ENCODE measurements around the gene ZNRF1.
A peak's percentile ranks its signal among the peaks of the same experiment; 100 is the strongest.

ZNRF1 gene

DNA sequence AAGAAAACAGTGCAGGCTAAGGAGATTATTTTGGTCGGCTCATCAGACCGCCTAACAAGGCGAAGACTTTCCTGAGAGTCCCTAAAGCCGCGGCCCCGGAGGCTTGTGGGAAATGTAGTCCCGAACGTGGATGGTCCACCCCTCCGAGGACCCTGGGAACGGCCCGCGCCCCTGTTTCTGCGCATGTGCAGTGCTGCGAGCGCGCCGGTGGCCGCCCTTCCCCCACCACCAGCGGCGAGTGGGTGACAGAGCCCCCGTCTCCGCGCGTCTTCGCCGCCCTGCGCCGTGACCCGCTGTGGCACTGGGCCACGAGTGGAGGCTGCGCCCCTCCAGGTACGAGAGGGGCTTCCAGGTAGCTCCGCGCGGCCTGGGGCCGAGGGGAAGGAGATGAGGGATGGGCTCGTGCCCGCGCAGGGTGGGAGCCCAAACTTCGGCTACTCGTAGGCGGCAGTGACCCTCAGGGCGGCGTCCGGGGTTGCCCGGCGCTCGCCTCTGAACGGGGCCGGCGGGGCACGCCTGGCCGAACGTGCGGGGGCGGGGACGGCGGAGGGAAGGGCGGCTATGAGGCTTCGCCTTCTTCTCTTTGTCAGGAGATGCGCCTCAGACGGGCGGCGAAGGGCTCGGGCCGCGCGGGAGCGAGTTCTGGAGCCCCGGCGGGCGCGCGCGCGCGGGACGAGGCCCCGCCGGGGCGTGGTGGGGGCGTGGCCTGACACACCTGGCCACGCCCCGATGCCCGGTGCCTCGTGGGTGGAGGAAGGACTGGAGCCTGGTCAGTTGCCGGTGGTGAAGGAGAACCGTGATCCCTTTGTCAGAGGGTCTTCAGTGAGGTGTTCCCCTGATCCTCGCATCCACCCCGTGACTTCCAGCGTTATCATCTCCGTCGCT, 149.7 kb downstream of the ZNRF1 start, which contains the start of gene ZFP1:
TSS of gene ZFP1 (plus strand) at position 214 of the 885 bp plus-strand sequence. CDS start 4,428 bp downstream, outside the sequence.
- DNase-seq (ENCODE audit: low read depth in 3 of 3): peak; percentile 89 to 95 (median 94)

DNA sequence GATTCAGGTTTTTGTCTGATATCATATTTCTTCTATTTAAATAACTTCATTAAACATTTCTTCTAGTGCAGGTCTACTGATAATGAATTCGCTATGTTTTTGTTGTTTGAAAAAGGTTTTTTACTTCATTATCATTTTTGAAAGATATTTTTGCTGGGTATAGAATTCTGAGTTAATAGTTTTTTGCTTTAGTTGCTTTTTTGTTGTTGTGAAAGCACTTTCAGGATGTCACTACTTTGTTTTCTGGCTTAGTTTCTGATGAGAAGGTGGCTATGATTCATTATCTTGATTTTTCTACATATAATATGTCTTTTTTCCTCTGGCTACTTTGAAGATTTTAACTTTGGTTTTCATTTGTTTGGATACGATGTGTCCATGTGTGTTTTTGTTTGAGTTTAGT, 153.0 kb downstream of the ZNRF1 start:
- no peak for DNase-seq (ENCODE audit: low read depth in 3 of 3)

DNA sequence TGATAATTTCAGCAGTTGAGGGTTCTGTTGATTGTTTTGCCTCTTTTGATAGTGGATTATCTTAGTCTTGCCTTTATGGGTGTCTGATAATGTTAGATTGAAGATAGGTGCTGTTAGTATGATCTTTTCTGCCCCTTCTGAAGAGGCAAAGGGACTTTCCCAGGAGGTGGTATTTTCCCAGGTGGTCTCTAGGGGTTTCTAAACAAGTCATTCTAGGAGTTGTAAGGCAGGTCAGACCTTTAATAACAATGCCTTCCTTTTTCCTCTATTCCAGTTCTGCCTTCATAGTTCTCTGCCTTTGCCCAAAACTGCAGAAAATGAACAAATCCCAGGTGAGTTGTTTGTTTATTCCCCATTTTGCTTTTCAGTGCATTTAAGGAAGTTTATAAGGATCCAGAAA, 153.8 kb downstream of the ZNRF1 start:
- no peak for DNase-seq (ENCODE audit: low read depth in 3 of 3)

DNA sequence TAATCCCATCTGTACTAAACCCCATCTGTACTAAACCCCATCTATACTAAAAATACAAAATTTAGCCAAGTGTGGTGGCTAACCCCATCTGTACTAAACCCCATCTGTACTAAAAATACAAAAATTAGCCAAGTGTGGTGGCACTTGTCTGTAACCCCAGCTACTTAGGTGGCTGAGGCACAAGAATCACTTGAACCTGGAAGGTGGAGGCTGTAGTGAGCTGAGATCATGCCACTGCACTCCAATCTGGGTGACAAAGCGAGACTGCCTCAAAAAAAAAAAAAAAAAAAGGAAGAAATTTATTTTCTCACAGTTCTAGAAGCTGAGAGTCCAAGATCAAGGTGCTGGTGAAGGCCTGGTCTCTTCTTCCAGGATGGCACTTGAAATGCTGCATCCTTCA, 161.6 kb downstream of the ZNRF1 start:
- no peak for DNase-seq (ENCODE audit: low read depth in 3 of 3)
